Epidermal melanocyte (primary cell): ENCODE data around the gene EPB41.
"Not testable (repeated sequence)": the region's sequence is repeated elsewhere in the genome, so short reads cannot be mapped to it uniquely, and the experiment has no call there.

Experiments used
- DNase-seq: peaks from one replicate; pipeline ENCODE4 v3.0.0; 2011; ENCODE audit warnings: low spot score; ENCODE audit not compliant: insufficient read length

Gene EPB41

DNA sequence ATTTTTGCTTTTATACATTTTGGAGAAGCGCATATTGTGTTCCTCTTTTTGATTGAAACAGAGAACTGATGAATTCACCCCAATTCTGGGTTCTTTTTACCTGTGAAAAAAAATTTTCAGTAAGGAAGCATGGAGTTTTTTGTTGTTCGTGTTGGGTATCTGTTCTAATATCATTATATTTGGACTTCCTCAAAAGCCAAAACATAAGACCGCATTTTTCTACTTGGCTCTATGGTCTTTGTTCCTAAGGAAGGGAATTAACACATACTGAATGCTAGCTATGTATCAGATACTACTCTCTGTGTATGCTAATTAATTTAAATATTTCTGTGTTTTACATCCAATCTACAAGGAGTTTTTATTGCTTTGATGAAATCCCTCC lies 12.9 kb downstream of the EPB41 start:
- DNase-seq: no peak

GRCh38 chr1:28927648-28928313 lies 13.4 kb downstream of the EPB41 start:
- DNase-seq: no peak

DNA sequence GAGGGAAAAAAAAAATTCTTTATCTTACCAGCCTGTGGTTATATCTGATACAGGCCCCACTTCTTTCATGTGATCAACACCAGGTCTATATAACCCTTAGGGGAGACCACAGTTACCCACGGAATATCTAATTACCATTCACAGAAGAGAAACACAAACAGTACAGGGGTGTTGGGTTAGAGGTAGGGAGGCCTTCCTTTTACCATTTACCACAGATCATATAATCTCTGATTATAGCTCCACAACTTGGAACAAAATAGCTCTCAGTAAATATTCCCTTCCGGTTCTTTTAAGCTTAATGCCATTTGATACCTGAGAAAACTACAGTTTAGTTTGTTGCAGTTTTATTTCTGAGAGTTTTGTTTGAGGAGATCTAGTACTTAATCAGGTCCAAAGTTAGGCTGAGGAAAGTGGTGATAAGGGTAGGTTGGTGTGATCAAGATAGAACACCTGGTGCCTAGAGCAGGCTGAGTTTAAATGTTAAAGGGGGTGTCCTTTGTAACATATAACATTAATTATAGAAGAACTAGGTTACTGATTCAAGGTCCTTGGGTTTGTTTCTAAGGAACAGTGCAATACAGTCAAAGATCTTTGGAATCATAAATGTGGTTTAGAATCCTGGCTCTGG lies 14.1 kb downstream of the EPB41 start:
- DNase-seq: no peak

DNA sequence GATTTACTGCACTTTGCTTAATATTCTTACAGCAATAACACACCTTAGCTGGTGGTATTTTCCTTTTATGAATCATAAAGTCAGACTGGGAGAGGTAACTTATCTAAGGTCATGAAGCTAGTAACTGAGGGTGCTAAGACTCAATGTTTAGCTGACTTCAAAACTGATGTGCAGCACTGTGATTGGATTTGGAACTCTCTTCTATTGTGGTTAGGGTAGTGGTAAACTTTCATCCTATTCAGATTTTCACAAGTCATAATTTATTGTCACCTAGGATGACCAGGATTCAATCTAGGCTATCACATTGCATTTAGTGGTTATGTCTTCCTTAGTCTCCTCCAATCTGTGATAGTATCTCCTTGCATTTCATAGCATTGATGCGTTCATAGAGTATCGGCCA lies 18.9 kb downstream of the EPB41 start:
- DNase-seq: no peak

GRCh38 chr1:28933918-28934317 lies 19.5 kb downstream of the EPB41 start:
- no peak for DNase-seq

GRCh38 chr1:28934676-28935075 lies 20.3 kb downstream of the EPB41 start:
- no peak for DNase-seq

- DNase-seq: no peak
Measured at GRCh38 chr1:28935293-28935692, 20.9 kb downstream of the EPB41 start.

- DNase-seq: no peak
Measured at GRCh38 chr1:28936094-28936493, 21.7 kb downstream of the EPB41 start.

GRCh38 chr1:28936528-28936927 lies 22.2 kb downstream of the EPB41 start:
- DNase-seq: no peak

GRCh38 chr1:28943581-28943980 lies 29.2 kb downstream of the EPB41 start:
- DNase-seq: not testable (repeated sequence)

GRCh38 chr1:28950006-28950405 lies 35.6 kb downstream of the EPB41 start:
- DNase-seq: no peak

DNA sequence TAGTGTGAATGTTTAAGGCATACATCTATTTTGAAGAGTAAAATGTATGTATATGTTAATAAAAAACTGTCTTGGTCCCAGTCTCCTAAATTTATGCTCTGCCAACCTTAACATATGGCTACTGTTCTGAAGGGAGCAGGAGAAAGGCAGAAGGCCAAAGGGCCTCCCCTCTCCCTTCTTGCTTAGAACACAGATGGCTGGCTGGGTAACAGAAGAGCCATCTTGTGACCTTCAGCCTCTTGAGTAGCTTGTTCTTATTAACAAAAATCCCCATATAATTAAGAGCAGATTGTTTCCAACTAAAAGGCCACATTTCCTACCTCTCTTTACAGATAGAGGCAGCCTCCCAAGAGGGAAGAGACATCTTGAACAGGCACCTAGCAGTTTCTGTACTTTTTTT lies 36.1 kb downstream of the EPB41 start:
- DNase-seq: no peak

GRCh38 chr1:28954126-28954726 lies 39.9 kb downstream of the EPB41 start:
- no peak for DNase-seq

GRCh38 chr1:28956038-28956464 lies 41.7 kb downstream of the EPB41 start:
- no peak for DNase-seq

DNA sequence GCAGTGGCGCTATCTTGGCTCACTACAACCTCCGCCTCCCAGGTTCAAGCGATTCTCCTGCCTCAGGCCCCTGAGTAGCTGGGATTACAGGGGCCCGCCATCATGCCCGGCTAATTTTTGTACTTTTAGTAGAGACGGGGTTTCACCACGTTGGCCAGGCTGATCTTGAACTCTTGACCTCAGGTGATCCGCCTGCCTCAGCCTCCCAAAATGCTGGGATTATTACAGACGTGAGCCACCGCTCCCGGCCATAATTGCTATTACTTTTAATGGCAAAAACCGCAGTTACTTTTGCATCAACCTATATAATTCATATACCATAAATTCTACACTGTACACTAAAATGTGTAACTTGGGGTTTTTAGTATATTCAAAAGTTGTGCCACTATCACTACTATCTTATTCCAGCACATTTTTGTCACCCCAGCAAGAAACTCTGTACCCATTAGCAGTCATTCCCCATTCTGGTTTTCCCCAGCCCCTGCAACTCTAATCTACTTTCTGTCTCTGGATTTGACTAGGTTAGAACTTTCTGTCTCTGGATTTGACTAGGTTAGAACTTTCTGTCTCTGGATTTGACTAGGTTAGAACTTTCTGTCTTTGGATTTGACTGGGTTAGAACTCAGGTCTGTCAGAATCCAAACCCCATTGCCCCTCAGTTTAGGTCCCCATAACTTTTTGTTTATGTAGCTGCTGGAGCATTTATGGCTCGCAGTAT lies 47.9 kb downstream of the EPB41 start:
- not testable (repeated sequence) for DNase-seq

GRCh38 chr1:28965271-28965870 lies 51.0 kb downstream of the EPB41 start:
- DNase-seq: no peak

DNA sequence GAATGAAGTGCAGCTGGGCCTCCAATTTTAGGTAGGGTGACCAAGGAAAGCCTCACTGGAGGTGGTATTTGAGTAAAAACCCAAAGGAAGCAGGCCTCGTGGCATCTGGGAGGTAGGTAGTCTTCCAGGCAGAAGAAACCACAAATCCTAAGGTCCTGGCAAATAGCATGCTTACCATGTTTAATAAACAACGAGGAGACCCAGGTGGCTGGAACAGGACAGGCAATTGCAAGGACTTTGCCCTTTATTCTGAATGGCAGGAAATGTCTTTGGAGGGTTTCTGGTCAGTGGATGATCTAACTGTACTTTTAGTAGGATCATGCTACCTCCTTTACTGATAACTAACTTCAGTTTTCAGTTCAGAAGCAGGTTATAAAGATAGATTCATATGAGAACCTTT lies 52.2 kb downstream of the EPB41 start:
- no peak for DNase-seq

GRCh38 chr1:28971980-28972771 lies 57.8 kb downstream of the EPB41 start:
- DNase-seq: no peak

GRCh38 chr1:28973596-28974421 lies 59.4 kb downstream of the EPB41 start:
- no peak for DNase-seq

- no peak for DNase-seq
Measured at GRCh38 chr1:28974432-28974831, 60.1 kb downstream of the EPB41 start.
